Measurements from ENCODE around the gene NEK6. TPM values are rescaled to one million over a fixed set of nuclear protein-coding genes. Genes with fewer than 3 reads are reported as not detected.

NEK6 gene
- total and polyA plus RNA-seq, 2 experiments from 2014 or later, result 33.5 to 44.7 TPM

- no peaks in the 10 kb centered on the region for H3K4me1 ChIP-seq (ENCODE audit: insufficient read depth)
- peaks cover 54% of the 10 kb centered on the region for H4K20me1 ChIP-seq (ENCODE audit: insufficient read depth, poor library complexity, severe bottlenecking)
- H3K27ac ChIP-seq, result no peak overlapping the region
- H3K9me3 ChIP-seq (ENCODE audit: low read depth), result no peaks in the 10 kb centered on the region
- no peaks in the 10 kb centered on the region for H3K9me2 ChIP-seq (replicated peaks; ENCODE audit: insufficient read depth)
- WGBS (ENCODE audit: low lambda C conversion rate, missing lambda C conversion rate), result 97% methylated on average over 19 of the region's 19 CpGs
- H3K4me2 ChIP-seq, result no peak overlapping the region
- H3K36me3 ChIP-seq (replicated peaks; ENCODE audit: insufficient read depth, low read depth), result no peaks in the 10 kb centered on the region
- H2AFZ ChIP-seq, result no peak overlapping the region
- H3K4me3 ChIP-seq, result no peak overlapping the region
- H3K79me2 ChIP-seq, result peaks cover 28% of the 10 kb centered on the region
- H3K27me3 ChIP-seq, result no peaks in the 10 kb centered on the region
- no peak for DNase-seq (ENCODE audit: low spot score)
- TF ChIP-seq EZH2phosphoT487 (IDR thresholded peaks at IDR 0.05; ENCODE audit: low read depth, severe bottlenecking, unreplicated experiment), result no peak
- TF ChIP-seq, protein P1, sequence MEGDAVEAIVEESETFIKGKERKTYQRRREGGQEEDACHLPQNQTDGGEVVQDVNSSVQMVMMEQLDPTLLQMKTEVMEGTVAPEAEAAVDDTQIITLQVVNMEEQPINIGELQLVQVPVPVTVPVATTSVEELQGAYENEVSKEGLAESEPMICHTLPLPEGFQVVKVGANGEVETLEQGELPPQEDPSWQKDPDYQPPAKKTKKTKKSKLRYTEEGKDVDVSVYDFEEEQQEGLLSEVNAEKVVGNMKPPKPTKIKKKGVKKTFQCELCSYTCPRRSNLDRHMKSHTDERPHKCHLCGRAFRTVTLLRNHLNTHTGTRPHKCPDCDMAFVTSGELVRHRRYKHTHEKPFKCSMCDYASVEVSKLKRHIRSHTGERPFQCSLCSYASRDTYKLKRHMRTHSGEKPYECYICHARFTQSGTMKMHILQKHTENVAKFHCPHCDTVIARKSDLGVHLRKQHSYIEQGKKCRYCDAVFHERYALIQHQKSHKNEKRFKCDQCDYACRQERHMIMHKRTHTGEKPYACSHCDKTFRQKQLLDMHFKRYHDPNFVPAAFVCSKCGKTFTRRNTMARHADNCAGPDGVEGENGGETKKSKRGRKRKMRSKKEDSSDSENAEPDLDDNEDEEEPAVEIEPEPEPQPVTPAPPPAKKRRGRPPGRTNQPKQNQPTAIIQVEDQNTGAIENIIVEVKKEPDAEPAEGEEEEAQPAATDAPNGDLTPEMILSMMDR (IDR thresholded peaks at IDR 0.05; ENCODE audit: poor library complexity), result no peak
- TF ChIP-seq EZH2 (IDR thresholded peaks at IDR 0.05; ENCODE audit: borderline replicate concordance), result no peak
Measured at GRCh38 chr9:124356745-124357390, 99.1 kb downstream of the NEK6 start.

DNA sequence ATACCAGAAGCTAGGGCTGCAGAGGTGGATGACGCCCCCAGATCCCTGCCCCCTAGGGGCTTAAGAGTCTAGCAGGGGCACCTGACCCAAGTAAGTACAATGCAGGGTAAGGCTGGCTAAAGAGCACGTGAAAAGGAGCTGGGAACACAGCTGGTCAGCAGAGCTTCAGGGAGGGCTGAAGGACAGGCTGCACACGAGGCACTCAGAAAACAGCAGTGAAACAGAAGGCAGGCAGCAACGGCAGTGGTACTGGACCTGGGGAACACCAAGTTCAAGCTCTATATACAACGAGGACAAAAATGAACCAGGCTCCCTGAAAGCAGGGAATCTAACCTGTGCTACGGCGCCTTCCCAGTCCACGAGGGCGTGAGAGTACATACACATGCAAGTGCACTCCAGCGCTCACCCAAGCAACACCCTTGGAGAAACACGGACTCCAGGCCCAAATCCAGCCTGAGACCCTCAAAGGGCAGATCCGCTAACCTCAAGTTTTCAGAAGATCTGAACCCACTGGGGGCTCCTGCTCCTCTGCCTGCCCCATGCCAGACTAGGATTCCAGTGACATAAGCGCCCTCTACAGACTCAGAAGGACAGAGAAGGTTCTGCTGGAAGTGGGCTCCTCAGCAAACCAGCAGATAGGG is 100.1 kb downstream of the NEK6 start:
- Histone ChIP-seq H3K9me3 (ENCODE audit: low read depth) (no peaks in the 10 kb centered on the region), H3K36me3 (replicated peaks; ENCODE audit: insufficient read depth, low read depth) (no peaks in the 10 kb centered on the region), H3K79me2 (peaks cover 36% of the 10 kb centered on the region), H3K4me3 (no peak overlapping the region), H2AFZ (no peak overlapping the region), H3K27ac (no peak overlapping the region), H4K20me1 (ENCODE audit: insufficient read depth, poor library complexity, severe bottlenecking) (peaks cover 60% of the 10 kb centered on the region), H3K4me2 (no peak overlapping the region), H3K4me1 (ENCODE audit: insufficient read depth) (no peaks in the 10 kb centered on the region), H3K27me3 (no peaks in the 10 kb centered on the region), H3K9me2 (replicated peaks; ENCODE audit: insufficient read depth) (no peaks in the 10 kb centered on the region)
- no peak for DNase-seq (ENCODE audit: low spot score)
- 90% methylated on average over 13 of the region's 13 CpGs for WGBS (ENCODE audit: low lambda C conversion rate, missing lambda C conversion rate)
- TF ChIP-seq, protein P1 (IDR thresholded peaks at IDR 0.05; ENCODE audit: poor library complexity), result no peak
- TF ChIP-seq EZH2 (IDR thresholded peaks at IDR 0.05; ENCODE audit: borderline replicate concordance) (no peak), EZH2phosphoT487 (IDR thresholded peaks at IDR 0.05; ENCODE audit: low read depth, severe bottlenecking, unreplicated experiment) (no peak)

- TF ChIP-seq, protein P1 (IDR thresholded peaks at IDR 0.05; ENCODE audit: poor library complexity), result no peak
- TF ChIP-seq EZH2 (IDR thresholded peaks at IDR 0.05; ENCODE audit: borderline replicate concordance), result no peak
- no peak for TF ChIP-seq EZH2phosphoT487 (IDR thresholded peaks at IDR 0.05; ENCODE audit: low read depth, severe bottlenecking, unreplicated experiment)
- peaks cover 42% of the 10 kb centered on the region for H3K79me2 ChIP-seq
Measured at GRCh38 chr9:124358631-124359030, 100.9 kb downstream of the NEK6 start.

More at GRCh38 chr9:124358631-124359030, 100.9 kb downstream of the NEK6 start:
- 98% methylated on average over 13 of the region's 13 CpGs for WGBS (ENCODE audit: low lambda C conversion rate, missing lambda C conversion rate)
- no peak overlapping the region for H3K4me3 ChIP-seq
- no peak overlapping the region for H3K4me2 ChIP-seq
- H3K4me1 ChIP-seq (ENCODE audit: insufficient read depth), result no peaks in the 10 kb centered on the region
- no peaks in the 10 kb centered on the region for H3K36me3 ChIP-seq (replicated peaks; ENCODE audit: insufficient read depth, low read depth)
- H3K9me3 ChIP-seq (ENCODE audit: low read depth), result no peaks in the 10 kb centered on the region
- H3K9me2 ChIP-seq (replicated peaks; ENCODE audit: insufficient read depth), result no peaks in the 10 kb centered on the region
- H3K27me3 ChIP-seq, result no peaks in the 10 kb centered on the region
- H2AFZ ChIP-seq, result no peak overlapping the region
- no peak for DNase-seq (ENCODE audit: low spot score)
- no peak overlapping the region for H3K27ac ChIP-seq
- peaks cover 63% of the 10 kb centered on the region for H4K20me1 ChIP-seq (ENCODE audit: insufficient read depth, poor library complexity, severe bottlenecking)

All from hepatocyte (in vitro differentiated cells).